IPS DF 6.9 (cell line): ENCODE data around the gene TMEM132C.

Experiments
- DNase-seq: peaks from one replicate; pipeline ENCODE4 v3.0.0-alpha.2; 2013; ENCODE audit warnings: low read depth, low spot score
- H3K27ac ChIP-seq: one replicate; pipeline ENCODE4 v1.5.1; 2013; ENCODE audit warnings: low read length, control low read depth
- H3K27me3 ChIP-seq: 2 replicates; pipeline ENCODE4 v1.6.1; 2013; ENCODE audit warnings: mild to moderate bottlenecking, low read length; ENCODE audit not compliant: control insufficient read depth, insufficient read depth
- H3K36me3 ChIP-seq: 2 replicates; pipeline ENCODE4 v1.6.1; 2013; ENCODE audit warnings: low read length; ENCODE audit not compliant: control insufficient read depth, insufficient read depth
- H3K4me1 ChIP-seq: 2 replicates; pipeline ENCODE4 v1.6.1; 2013; ENCODE audit warnings: low read length; ENCODE audit not compliant: control insufficient read depth, insufficient read depth
- H3K4me3 ChIP-seq: 2 replicates; pipeline ENCODE4 v1.5.1; 2013; ENCODE audit warnings: mild to moderate bottlenecking, low read length
- H3K9me3 ChIP-seq: 2 replicates; pipeline ENCODE4 v1.6.1; 2013; ENCODE audit warnings: low read length, inconsistent platforms; ENCODE audit not compliant: control insufficient read depth, insufficient read depth
- WGBS: extraction: QIAGEN DNeasy Blood & Tissue Kit; methylation state at CpG from one replicate; pipeline ENCODE4 v1.1.7; 2013; ENCODE audit warnings: mixed read lengths, missing lambda C conversion rate; ENCODE audit not compliant: insufficient read length, insufficient coverage; 5-methylcytosine and 5-hydroxymethylcytosine counted together

The TMEM132C gene

GRCh38 chr12:128286970-128287369 is 20.0 kb downstream of the TMEM132C start:
- no peaks in the 10 kb centered on the region for H3K27me3 ChIP-seq
- no peak for DNase-seq
- H3K27ac ChIP-seq = no peak overlapping the region
- no peak overlapping the region for H3K4me3 ChIP-seq
- WGBS = no CpG with 5 or more reads among the region's 1 CpG
- peaks cover 13% of the 10 kb centered on the region for H3K9me3 ChIP-seq
- H3K4me1 ChIP-seq = no peaks in the 10 kb centered on the region
- H3K36me3 ChIP-seq = no peaks in the 10 kb centered on the region

GRCh38 chr12:128288357-128288756 is 21.4 kb downstream of the TMEM132C start:
- Histone ChIP-seq H3K9me3 (peaks cover 13% of the 10 kb centered on the region), H3K27me3 (no peaks in the 10 kb centered on the region), H3K27ac (no peak overlapping the region), H3K4me1 (no peaks in the 10 kb centered on the region), H3K36me3 (no peaks in the 10 kb centered on the region), H3K4me3 (no peak overlapping the region)
- no peak for DNase-seq
- no CpG with 5 or more reads among the region's 2 CpGs for WGBS

- no peaks in the 10 kb centered on the region for H3K27me3 ChIP-seq
- no peak overlapping the region for H3K27ac ChIP-seq
- H3K9me3 ChIP-seq = peaks cover 11% of the 10 kb centered on the region
- no peaks in the 10 kb centered on the region for H3K36me3 ChIP-seq
- DNase-seq = no peak
- H3K4me3 ChIP-seq = no peak overlapping the region
- no peaks in the 10 kb centered on the region for H3K4me1 ChIP-seq
- WGBS = no CpG with 5 or more reads among the region's 13 CpGs
These were observed 21.9 kb downstream of the TMEM132C start for GRCh38 chr12:128288896-128289295.

GRCh38 chr12:128290938-128291337 is 24.0 kb downstream of the TMEM132C start:
- Histone ChIP-seq H3K36me3 (no peaks in the 10 kb centered on the region), H3K4me1 (no peaks in the 10 kb centered on the region), H3K9me3 (peaks cover 13% of the 10 kb centered on the region), H3K27me3 (no peaks in the 10 kb centered on the region), H3K27ac (no peak overlapping the region), H3K4me3 (no peak overlapping the region)
- DNase-seq = no peak
- no CpG with 5 or more reads among the region's 6 CpGs for WGBS

- DNase-seq = no peak
- peaks cover 11% of the 10 kb centered on the region for H3K9me3 ChIP-seq
- no peak overlapping the region for H3K4me3 ChIP-seq
- H3K27ac ChIP-seq = no peak overlapping the region
- no CpG with 5 or more reads among the region's 11 CpGs for WGBS
- no peaks in the 10 kb centered on the region for H3K36me3 ChIP-seq
- no peaks in the 10 kb centered on the region for H3K27me3 ChIP-seq
- H3K4me1 ChIP-seq = no peaks in the 10 kb centered on the region
These were observed 31.2 kb downstream of the TMEM132C start for GRCh38 chr12:128298091-128298748.

GRCh38 chr12:128305336-128305892 is 38.4 kb downstream of the TMEM132C start:
- Histone ChIP-seq H3K9me3 (peaks cover 11% of the 10 kb centered on the region), H3K4me3 (no peak overlapping the region), H3K36me3 (no peaks in the 10 kb centered on the region), H3K27ac (no peak overlapping the region), H3K4me1 (no peaks in the 10 kb centered on the region), H3K27me3 (no peaks in the 10 kb centered on the region; the same call in 1 of the 2 replicates)
- no CpG with 5 or more reads among the region's 10 CpGs for WGBS
- no peak for DNase-seq

GRCh38 chr12:128307791-128308190 is 40.8 kb downstream of the TMEM132C start:
- no peaks in the 10 kb centered on the region for H3K36me3 ChIP-seq
- DNase-seq = no peak
- no CpG with 5 or more reads among the region's 2 CpGs for WGBS

GRCh38 chr12:128312661-128313060 is 45.7 kb downstream of the TMEM132C start:
- H3K36me3 ChIP-seq = no peaks in the 10 kb centered on the region
- no peak for DNase-seq
- no CpG with 5 or more reads among the region's 2 CpGs for WGBS
- no peaks in the 10 kb centered on the region; the same call in 1 of the 2 replicates for H3K27me3 ChIP-seq
- H3K27ac ChIP-seq = no peak overlapping the region
- H3K4me3 ChIP-seq = no peak overlapping the region
- no peaks in the 10 kb centered on the region for H3K4me1 ChIP-seq
- H3K9me3 ChIP-seq = peaks cover 24% of the 10 kb centered on the region

More at GRCh38 chr12:128307791-128308190, 40.8 kb downstream of the TMEM132C start:
- no peak overlapping the region for H3K4me3 ChIP-seq
- H3K4me1 ChIP-seq = no peaks in the 10 kb centered on the region
- no peak overlapping the region for H3K27ac ChIP-seq
- no peaks in the 10 kb centered on the region; the same call in 1 of the 2 replicates for H3K27me3 ChIP-seq
- H3K9me3 ChIP-seq = peaks cover 19% of the 10 kb centered on the region

- Histone ChIP-seq H3K4me1 (no peaks in the 10 kb centered on the region), H3K27ac (no peak overlapping the region), H3K27me3 (no peaks in the 10 kb centered on the region), H3K4me3 (no peak overlapping the region), H3K9me3 (peaks cover 21% of the 10 kb centered on the region), H3K36me3 (no peaks in the 10 kb centered on the region)
- WGBS = no CpG with 5 or more reads among the region's 2 CpGs
- no peak for DNase-seq
These were observed 47.0 kb downstream of the TMEM132C start for GRCh38 chr12:128313931-128314330.

- no peak overlapping the region for H3K27ac ChIP-seq
- H3K4me1 ChIP-seq = no peaks in the 10 kb centered on the region
- no CpG with 5 or more reads among the region's 3 CpGs for WGBS
- H3K9me3 ChIP-seq = peaks cover 21% of the 10 kb centered on the region
- DNase-seq = no peak
- no peaks in the 10 kb centered on the region for H3K36me3 ChIP-seq
- no peak overlapping the region for H3K4me3 ChIP-seq
- H3K27me3 ChIP-seq = no peaks in the 10 kb centered on the region
These were observed 47.6 kb downstream of the TMEM132C start for GRCh38 chr12:128314611-128315010.

- no peak overlapping the region for H3K27ac ChIP-seq
- no peaks in the 10 kb centered on the region for H3K27me3 ChIP-seq
- H3K9me3 ChIP-seq = peaks cover 20% of the 10 kb centered on the region
- no peaks in the 10 kb centered on the region for H3K36me3 ChIP-seq
- H3K4me1 ChIP-seq = no peaks in the 10 kb centered on the region
- H3K4me3 ChIP-seq = no peak overlapping the region
- no peak for DNase-seq
- WGBS = no CpG with 5 or more reads among the region's 6 CpGs
These were observed 49.1 kb downstream of the TMEM132C start for GRCh38 chr12:128316078-128316477.
